Activated T-cell treated with anti-CD3 and anti-CD28 coated beads, Interleukin-2, amount 50 U/mL, for 4 hours (primary cell): ENCODE results near the gene CCL14. TPM values are rescaled to one million over a fixed set of nuclear protein-coding genes. Genes with fewer than 3 reads are reported as not detected.
"Not testable (repeated sequence)": the region's sequence is repeated elsewhere in the genome, so short reads cannot be mapped to it uniquely, and the experiment has no call there.

ENCODE experiments used
- ATAC-seq, 2 donors: fragments of 200-7000 bp; cut with Tn5 transposase; one replicate each; pipeline ENCODE4 v1.10.0; 2021
- DNase-seq: peaks from one replicate; pipeline ENCODE4 v3.0.0-alpha.2; 2020
- H3K27me3 Mint-ChIP-seq: one replicate; pipeline ENCODE4 v1.8.0; 2021; ENCODE audit warnings: low read depth, mixed read lengths
- H3K36me3 Mint-ChIP-seq: one replicate; pipeline ENCODE4 v1.8.0; 2022; ENCODE audit warnings: mixed read lengths; ENCODE audit not compliant: insufficient read depth
- H3K4me1 Mint-ChIP-seq: one replicate; pipeline ENCODE4 v1.8.0; 2021; ENCODE audit warnings: low read depth, mixed read lengths
- H3K4me3 Mint-ChIP-seq: one replicate; pipeline ENCODE4 v1.8.0; 2021; ENCODE audit warnings: mild to moderate bottlenecking, moderate library complexity, mixed read lengths
- H3K9me3 Mint-ChIP-seq: one replicate; pipeline ENCODE4 v1.8.0; 2021; ENCODE audit warnings: mixed read lengths
- total RNA-seq, 3 donors: library from RNA; stranded (reverse); gene quantifications; one replicate each; pipeline ENCODE4 v1.2.1, GENCODE V29; 2021

The CCL14 gene
- total RNA-seq, 3 donors from 2014 or later, result not detected

DNA sequence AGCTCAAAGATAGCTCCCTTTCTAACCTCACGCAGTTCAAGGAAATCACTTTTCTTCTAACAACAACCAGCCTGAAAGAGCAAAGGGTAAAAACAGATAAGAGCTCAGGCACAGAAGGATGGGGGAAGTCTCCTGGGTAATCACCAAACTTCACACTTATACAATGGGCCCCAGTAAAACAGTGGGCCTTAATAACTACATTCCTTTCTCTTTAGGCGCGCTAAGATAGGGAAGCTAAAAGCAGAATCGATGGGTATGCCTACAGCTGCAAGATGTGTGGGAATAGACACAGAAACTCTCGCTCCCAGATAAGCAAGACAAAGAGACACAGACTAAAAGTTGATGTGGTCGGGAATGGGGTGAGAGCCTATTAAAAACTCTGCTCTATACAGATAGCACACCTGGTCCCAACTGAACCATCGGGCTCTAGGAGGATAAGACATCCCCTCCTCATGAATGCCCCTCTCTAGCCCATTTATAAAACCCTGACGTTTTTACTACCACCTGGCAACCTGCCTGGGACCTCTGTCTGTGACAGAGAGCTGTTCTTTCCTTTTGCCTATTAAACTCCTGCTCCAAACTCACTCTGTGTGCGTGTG, 43.8 kb downstream of the CCL14 start:
- H3K4me3 Mint-ChIP-seq, result no peak overlapping the region
- H3K9me3 Mint-ChIP-seq, result no peaks in the 10 kb centered on the region
- H3K36me3 Mint-ChIP-seq, result no peaks in the 10 kb centered on the region
- DNase-seq (no peak), ATAC-seq (no peak)
- peaks cover 2% of the 10 kb centered on the region for H3K4me1 Mint-ChIP-seq
- no peaks in the 10 kb centered on the region for H3K27me3 Mint-ChIP-seq

DNA sequence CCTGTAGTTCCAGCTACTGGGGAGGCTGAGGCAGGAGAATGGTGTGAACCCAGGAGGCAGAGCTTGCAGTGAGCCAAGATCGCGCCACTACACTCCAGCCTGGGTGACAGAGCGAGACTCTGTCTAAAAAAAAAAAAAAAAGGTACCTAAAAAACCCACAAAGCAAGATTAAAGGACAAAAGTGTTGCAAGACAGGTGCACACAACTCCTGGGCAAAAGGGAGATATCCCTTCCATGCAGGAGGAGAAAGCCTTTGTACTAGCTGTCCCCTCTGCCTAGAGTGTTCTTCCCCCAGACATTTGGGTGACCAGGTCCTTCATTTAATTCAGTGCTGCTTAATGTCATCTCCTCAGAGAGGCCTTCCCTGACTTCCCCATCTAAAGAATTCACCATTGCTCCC, 48.0 kb downstream of the CCL14 start:
- not testable (repeated sequence) for DNase-seq, H3K36me3 Mint-ChIP-seq

DNA sequence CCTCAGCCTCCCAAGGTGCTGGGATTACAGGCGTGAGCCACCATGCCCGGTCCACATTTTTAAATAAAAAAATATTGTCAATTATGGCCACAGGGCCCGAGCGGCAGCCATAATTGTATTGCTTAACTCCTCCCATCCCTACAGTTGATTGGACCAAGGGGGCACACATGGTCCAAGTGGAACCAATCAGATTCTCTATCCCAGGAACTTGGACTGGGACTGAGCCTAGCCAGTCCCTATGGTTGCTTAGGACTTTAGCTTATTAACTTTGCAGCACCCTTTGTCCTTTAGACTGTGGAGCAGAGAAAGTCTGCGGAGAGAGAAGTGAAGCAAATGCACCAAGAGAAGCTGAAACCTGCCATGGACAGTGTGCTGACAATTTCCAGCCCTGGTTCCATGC, 50.5 kb downstream of the CCL14 start:
- H3K36me3 Mint-ChIP-seq, result no peaks in the 10 kb centered on the region
- H3K4me1 Mint-ChIP-seq, result peaks cover 2% of the 10 kb centered on the region
- H3K4me3 Mint-ChIP-seq, result no peak overlapping the region
- ATAC-seq (no peak), DNase-seq (no peak)
- H3K27me3 Mint-ChIP-seq, result no peaks in the 10 kb centered on the region
- no peaks in the 10 kb centered on the region for H3K9me3 Mint-ChIP-seq

More for the DNA sequence above, 48.0 kb downstream of the CCL14 start:
- not testable (repeated sequence) for H3K4me3 Mint-ChIP-seq, H3K4me1 Mint-ChIP-seq, ATAC-seq, H3K27me3 Mint-ChIP-seq, H3K9me3 Mint-ChIP-seq

DNA sequence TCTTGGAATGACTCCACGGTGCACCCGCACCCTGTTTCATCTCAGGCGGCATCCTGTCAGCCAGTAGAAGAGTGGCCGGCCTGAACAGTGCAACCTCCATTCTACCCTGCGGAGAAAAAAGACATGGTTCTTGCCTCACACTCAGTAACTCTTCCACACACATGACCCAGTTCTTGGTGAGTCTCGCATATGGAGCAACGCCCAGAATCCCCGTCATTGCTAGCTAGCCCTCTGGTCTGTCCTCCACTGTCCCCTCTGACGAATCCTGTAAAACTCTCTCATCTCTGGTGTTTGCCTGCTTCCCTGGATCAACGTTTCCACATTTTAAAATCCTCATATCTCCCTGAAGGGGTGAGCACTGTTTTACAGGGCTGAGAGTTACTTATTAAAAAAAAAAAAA, 51.8 kb downstream of the CCL14 start:
- H3K9me3 Mint-ChIP-seq, result no peaks in the 10 kb centered on the region
- ATAC-seq (no peak), DNase-seq (no peak)
- no peaks in the 10 kb centered on the region for H3K27me3 Mint-ChIP-seq
- no peaks in the 10 kb centered on the region for H3K36me3 Mint-ChIP-seq
- peaks cover 11% of the 10 kb centered on the region for H3K4me1 Mint-ChIP-seq
- no peak overlapping the region for H3K4me3 Mint-ChIP-seq

Other genes starting within 250 kb of the CCL14 start
- under 1 TPM in 1 of 3 donors, not detected in 2; 0.05 TPM for gene GAS2L2, start 233.5 kb downstream of the CCL14 start, total RNA-seq
- gene C17orf50, start 225.8 kb downstream of the CCL14 start, total RNA-seq, result not detected
- gene MMP28, start 191.1 kb downstream of the CCL14 start, total RNA-seq, result under 1 TPM in 2 of 3 donors, not detected in 1; 0.23 to 0.29 TPM
- 100 to 1,000 TPM; 215 to 249 (median 239) TPM for gene TAF15, start 177.2 kb downstream of the CCL14 start, total RNA-seq
- gene HEATR9, start 117.8 kb downstream of the CCL14 start, total RNA-seq, result under 1 TPM in 1 of 3 donors, not detected in 2; 0.21 TPM
- gene CCL5, start 106.4 kb downstream of the CCL14 start, total RNA-seq, result 10 to 100 TPM; 19.9 to 72.3 (median 64.7) TPM
- not detected for gene RDM1, start 56.0 kb downstream of the CCL14 start, total RNA-seq
- not detected for gene LYZL6, start 43.0 kb downstream of the CCL14 start, total RNA-seq
- gene CCL16, start 5.2 kb downstream of the CCL14 start, total RNA-seq, result not detected
- not detected for gene CCL15, start 14.8 kb upstream of the CCL14 start, total RNA-seq
- gene CCL23, start 31.2 kb upstream of the CCL14 start, total RNA-seq, result not detected
- gene CCL18, start 77.5 kb upstream of the CCL14 start, total RNA-seq, result not detected
- 1,000 to 10,000 TPM in 2 of 3 donors, 100 to 1,000 TPM in 1; 341 to 1,810 (median 1,594) TPM for gene CCL3, start 103.4 kb upstream of the CCL14 start, total RNA-seq
- gene CCL4, start 117.1 kb upstream of the CCL14 start, total RNA-seq, result 1,000 to 10,000 TPM in 2 of 3 donors, 100 to 1,000 TPM in 1; 361 to 2,286 (median 1,809) TPM
- gene TBC1D3B, start 189.9 kb upstream of the CCL14 start, total RNA-seq, result 1 to 10 TPM; 2.4 to 5.4 (median 4.0) TPM
- gene CCL3L1, start 210.0 kb upstream of the CCL14 start, total RNA-seq, result 100 to 1,000 TPM in 2 of 3 donors, 10 to 100 TPM in 1; 27.6 to 159 (median 112) TPM
- gene CCL4L2, start 224.3 kb upstream of the CCL14 start, total RNA-seq, result 100 to 1,000 TPM in 2 of 3 donors, 10 to 100 TPM in 1; 83.5 to 517 (median 380) TPM